Sciatic nerve (tissue), 2 donors: ENCODE results near the gene HOXC6. TPM values are rescaled to one million over a fixed set of nuclear protein-coding genes. Genes with fewer than 3 reads are reported as not detected.
A peak's percentile ranks its signal among the peaks of the same experiment; 100 is the strongest.

Experiments used
- ATAC-seq: fragments of 200-7000 bp; cut with Tn5 transposase; one replicate; pipeline ENCODE4 v1.9.1; 2020; ENCODE audit warnings: mild to moderate bottlenecking, moderate library complexity
- DNase-seq: peaks from one replicate; pipeline ENCODE4 v3.0.0-alpha.2; 2020; ENCODE audit warnings: low spot score
- intact Hi-C: fragments of 100-400 bp; cut with DNase I; formaldehyde crosslinking; loops from one replicate; pipeline ENCODE4 v1.14.2; 2022
- total RNA-seq: library from RNA; stranded (reverse); fragmentation: NEBNext Ultra II Directional; extraction: Animal tissue kit (Norgen Biotek cat#: 25700); gene quantifications from one replicate; pipeline ENCODE4 v1.2.1, GENCODE V29; 2021
- donor health status: DM: no; HTN: no; CAD: no.
- donor health status: DM: no; HTN: no; CAD: no.

Gene HOXC6
- total RNA-seq, 1 donor from 2014 or later, result 35.3 TPM

DNA sequence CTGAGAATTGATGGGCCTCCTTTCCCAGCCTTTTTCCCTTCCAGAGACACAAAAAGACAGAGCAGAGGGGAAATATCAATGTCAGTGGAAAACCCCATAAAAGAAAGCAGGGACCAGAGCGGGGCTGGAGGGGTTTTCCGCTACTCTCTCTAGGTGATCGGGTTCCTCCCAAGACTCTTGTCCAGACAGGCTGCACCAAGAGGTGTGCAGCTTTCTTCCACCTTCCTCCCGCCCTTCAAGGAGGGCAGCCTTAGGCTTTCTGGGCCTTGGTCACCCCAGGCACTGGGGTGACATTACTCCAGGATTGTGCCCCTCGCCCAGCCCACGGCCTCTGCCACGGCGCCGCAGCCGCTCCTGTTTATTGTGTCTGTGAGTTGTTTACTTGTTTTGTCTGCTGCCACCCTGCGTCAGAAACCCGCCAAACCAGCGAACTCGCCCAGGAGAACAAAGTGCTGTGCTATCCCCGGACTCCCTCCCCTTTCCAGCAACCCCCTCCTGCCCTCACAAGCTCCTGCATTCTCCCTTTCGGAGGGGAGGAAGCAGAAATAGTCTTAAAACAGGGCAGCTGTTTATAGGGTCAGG lies 6.7 kb upstream of the HOXC6 start:
- intact Hi-C loops, result no loop called here

DNA sequence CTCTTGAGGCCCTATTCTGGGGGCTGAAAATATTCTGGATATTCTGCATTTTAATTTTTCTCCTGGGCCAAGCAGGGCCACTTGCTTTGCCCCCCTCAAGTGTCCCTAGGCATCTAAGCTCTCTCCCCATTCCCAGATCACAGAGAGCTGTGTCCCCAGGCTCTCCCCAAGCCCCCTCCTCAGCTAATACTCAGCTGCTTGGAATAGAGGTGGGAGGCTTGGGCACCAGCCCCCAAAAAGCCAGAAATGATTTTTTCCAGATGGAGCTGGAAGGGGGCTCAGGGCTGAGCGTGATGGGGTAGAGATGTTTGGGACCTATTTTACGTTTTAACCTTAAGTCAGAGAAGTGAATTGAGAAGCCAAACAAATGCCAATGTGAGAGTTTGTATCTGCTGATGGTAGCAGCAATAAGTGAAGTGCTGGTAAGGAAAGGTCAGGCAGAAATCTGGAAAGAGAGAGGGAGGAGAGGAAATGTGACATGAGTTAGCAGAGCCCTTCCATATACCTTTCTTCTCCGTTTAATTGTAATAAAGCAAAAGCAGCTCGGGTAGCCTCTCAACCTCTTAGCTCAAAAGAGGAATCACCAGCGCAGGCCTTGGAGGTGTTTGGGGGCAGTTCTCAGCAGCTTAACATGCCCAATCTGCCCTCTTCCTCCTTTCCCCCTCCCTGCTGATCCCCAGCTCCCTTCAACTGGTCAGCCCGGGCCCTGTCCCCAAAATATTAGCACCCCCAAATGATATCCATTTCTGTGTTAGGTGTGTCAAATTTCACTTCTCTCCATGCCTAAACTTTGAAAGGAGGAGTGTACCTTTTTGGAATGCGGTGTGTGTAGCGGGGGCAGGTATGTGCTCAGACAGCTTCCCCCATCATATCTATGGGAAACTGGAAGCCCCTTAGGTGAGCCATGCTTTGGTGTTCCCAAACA lies 5.0 kb upstream of the HOXC6 start:
- ATAC-seq, result no peak
- DNase-seq, result no peak
- intact Hi-C loops, result no loop called here

More for the DNA sequence above, 6.7 kb upstream of the HOXC6 start:
- DNase-seq (no peak), ATAC-seq (no peak)

GRCh38 chr12:54024127-54024526 lies 4.1 kb upstream of the HOXC6 start:
- DNase-seq, result no peak
- intact Hi-C loops, result no loop called here
- no peak for ATAC-seq

DNA sequence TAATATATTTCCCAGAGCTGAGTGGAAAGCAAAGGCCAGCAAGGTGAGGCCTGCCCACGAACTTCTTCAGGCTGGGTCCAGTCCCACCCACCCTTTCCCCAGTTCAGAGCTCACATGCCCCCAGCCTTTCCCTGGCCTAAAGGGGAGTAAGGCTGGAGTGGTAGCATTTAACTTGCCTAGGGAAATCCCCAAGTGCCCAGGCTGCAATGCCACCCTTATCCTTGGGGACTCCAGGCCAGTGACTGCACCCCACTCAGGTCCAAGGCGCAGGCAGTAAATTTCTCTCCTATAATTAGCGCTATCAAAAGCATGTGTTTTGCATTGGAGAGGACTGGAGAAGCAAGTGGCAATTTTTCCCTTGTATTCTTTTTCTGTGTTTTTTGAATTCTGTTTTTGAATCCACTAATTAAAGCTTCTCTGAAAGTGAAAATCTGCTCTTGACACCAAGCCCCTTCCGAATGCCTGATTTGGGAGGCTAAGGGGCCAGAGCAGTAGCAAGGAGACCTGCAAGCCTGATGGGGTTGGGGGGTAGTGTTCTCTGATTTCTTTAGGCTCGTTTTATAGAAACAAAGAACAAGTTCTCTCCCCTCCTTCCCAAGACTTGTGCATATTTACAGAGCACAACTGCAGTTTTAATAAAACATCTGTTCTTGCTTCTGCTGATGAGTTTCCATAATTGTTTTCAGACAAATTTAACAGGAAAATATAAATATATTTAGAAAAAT lies 3.5 kb upstream of the HOXC6 start:
- intact Hi-C loops, result no loop called here
- DNase-seq, result no peak
- no peak for ATAC-seq

- ATAC-seq (no peak), DNase-seq (no peak)
- intact Hi-C loops, result loop anchor here (2.0 kb wide), 1 partner anchor 171 kb away; no protein-coding TSS in a partner anchor
These were observed 2.5 kb upstream of the HOXC6 start for GRCh38 chr12:54025499-54026405.

DNA sequence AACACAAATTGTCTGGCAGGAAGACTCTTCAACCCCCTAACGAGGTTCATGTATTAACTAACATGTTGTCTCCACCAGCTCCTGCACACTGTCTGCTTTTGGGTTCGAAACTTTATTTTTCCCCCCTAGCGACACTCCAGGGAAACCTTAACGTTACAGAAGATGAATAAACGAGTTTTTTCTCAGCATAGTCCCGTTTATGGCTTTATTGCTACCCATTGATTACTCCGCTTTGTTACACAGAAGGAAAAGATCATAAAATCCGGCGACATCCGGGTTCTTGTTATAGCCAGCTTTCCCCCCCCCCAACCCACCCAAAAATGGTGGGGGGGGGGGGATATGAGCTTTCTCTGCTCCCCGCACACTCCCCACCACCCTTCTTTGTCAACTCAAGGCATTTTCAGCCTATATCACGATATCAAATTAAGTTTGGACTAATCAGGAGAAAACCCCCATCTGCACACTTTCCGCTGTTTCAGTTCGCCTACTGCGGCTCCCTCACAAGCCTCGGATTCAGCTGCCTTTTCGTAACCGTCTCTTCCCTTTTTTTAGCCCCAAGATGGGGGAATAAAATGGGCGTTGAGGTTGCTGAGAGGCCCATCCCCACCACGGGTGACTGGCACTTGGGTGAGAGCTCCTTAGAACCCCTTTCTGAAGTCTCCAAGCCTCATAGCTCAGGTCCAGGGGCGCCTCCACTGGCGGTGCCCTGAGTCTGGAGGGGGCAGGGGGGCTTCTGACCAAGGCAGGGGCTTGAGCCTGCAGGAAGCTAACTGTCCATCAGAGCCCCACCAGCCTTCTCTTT lies 1.4 kb upstream of the HOXC6 start:
- DNase-seq (no peak), ATAC-seq (no peak)
- intact Hi-C loops, result loop anchor here (2.0 kb wide), 1 partner anchor 170 kb away; no protein-coding TSS in a partner anchor

DNA sequence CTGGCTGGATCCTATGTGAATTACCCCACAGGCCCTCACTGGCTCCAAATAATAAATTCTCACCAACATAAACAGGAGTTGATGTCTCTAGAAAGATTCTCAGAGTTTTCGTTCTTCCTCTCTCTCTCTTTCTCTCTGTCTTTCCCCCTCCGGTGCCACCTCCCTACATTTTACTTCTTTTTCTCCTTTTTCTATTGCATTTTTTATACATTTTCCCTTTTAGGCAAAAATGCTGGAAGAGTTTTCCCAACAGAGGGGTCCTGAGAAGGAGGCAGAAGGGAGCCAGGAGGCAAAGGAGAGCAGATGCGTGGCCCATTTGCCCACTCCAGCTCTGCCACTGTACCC lies 826 bp upstream of the HOXC6 start:
- ATAC-seq, result no peak
- intact Hi-C loops, result loop anchor here (2.0 kb wide), 1 partner anchor 169 kb away; no protein-coding TSS in a partner anchor
- DNase-seq, result no peak

GRCh38 chr12:54029529-54030441 lies 1.5 kb downstream of the HOXC6 start:
- ATAC-seq (no peak), DNase-seq (no peak)
- intact Hi-C loops, result loop anchor here (5.0 kb wide), 1 partner anchor 98 kb away; no protein-coding TSS in a partner anchor

DNA sequence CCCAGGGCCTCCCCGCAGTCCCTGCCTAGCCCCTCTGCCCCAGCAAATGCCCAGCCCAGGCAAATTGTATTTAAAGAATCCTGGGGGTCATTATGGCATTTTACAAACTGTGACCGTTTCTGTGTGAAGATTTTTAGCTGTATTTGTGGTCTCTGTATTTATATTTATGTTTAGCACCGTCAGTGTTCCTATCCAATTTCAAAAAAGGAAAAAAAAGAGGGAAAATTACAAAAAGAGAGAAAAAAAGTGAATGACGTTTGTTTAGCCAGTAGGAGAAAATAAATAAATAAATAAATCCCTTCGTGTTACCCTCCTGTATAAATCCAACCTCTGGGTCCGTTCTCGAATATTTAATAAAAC lies 2.2 kb downstream of the HOXC6 start:
- DNase-seq (no peak), ATAC-seq (no peak)
- intact Hi-C loops, result loop anchor here (5.0 kb wide), 1 partner anchor 97 kb away; no protein-coding TSS in a partner anchor

GRCh38 chr12:54030889-54031471 lies 2.7 kb downstream of the HOXC6 start:
- DNase-seq (no peak), ATAC-seq (peak; percentile 33)
- intact Hi-C loops, result loop anchor here (5.0 kb wide), 1 partner anchor 96 kb away; no protein-coding TSS in a partner anchor

- intact Hi-C loops, result loop anchor here (5.0 kb wide), 1 partner anchor 96 kb away; no protein-coding TSS in a partner anchor
- no peak for ATAC-seq
- DNase-seq, result peak; percentile 56
These were observed 3.2 kb downstream of the HOXC6 start for GRCh38 chr12:54031480-54031879.

- ATAC-seq, result no peak
- DNase-seq, result no peak
- intact Hi-C loops, result loop anchor here (5.0 kb wide), 1 partner anchor 95 kb away; no protein-coding TSS in a partner anchor
These were observed 3.9 kb downstream of the HOXC6 start for GRCh38 chr12:54032086-54032619.

GRCh38 chr12:54032627-54033100 lies 4.4 kb downstream of the HOXC6 start, which contains the start of gene HOXC5:
Gene HOXC5, plus strand, starts transcription at chr12:54033050. Its CDS starts 73 bp downstream, at chr12:54033123.
- intact Hi-C loops, result loop anchor here (5.0 kb wide), 1 partner anchor 95 kb away; no protein-coding TSS in a partner anchor
- ATAC-seq, result peak; percentile 51
- peak; percentile 89 for DNase-seq

- intact Hi-C loops, result loop anchor here (5.0 kb wide), 1 partner anchor 94 kb away; no protein-coding TSS in a partner anchor
- ATAC-seq, result peak; percentile 50
These were observed 5.1 kb downstream of the HOXC6 start for GRCh38 chr12:54033106-54033979.

More at GRCh38 chr12:54033106-54033979, 5.1 kb downstream of the HOXC6 start:
- DNase-seq, result no peak
